ENCODE measurements around the gene CCDC85C. TPM values are rescaled to one million over a fixed set of nuclear protein-coding genes. Genes with fewer than 3 reads are reported as not detected.

Gene CCDC85C
- total and polyA plus RNA-seq, 2 of the 4 experiments (the other 2 are of a cell fraction): 16.0 to 19.0 TPM

GRCh38 chr14:99651953-99652746 lies 48.1 kb upstream of the CCDC85C start:
- BruUV-seq (replicated peaks): no TSS peak
- Histone ChIP-seq H3K18ac (ENCODE audit: low read depth, low read length) (no peak overlapping the region), H2AK9ac (replicated peaks; ENCODE audit: low read depth, low read length, poor library complexity) (peak overlapping the region; percentile 42), H3K9ac (ENCODE audit: low read depth, low read length) (no peak overlapping the region), H3K4me1 (ENCODE audit: control insufficient read depth, insufficient read depth, low read length) (no peaks in the 10 kb centered on the region; the same call in 1 of the 2 replicates), H3K23ac (ENCODE audit: low read depth, low read length) (no peak overlapping the region), H3K4me2 (ENCODE audit: low read depth, low read length) (no peak overlapping the region), H4K5ac (ENCODE audit: low read depth, low read length) (no peak overlapping the region), H4K91ac (ENCODE audit: insufficient read depth, low read depth, low read length) (no peak overlapping the region), H3K56ac (ENCODE audit: extremely low read depth, insufficient read depth, low read length) (no peak overlapping the region), H3K27ac (ENCODE audit: insufficient read depth, low read length) (no peak overlapping the region), H2AK5ac (ENCODE audit: low read depth, low read length) (no peak overlapping the region), H3K79me1 (ENCODE audit: low read depth in 1 of 2, low read length in 2 of 2) (no peaks in the 10 kb centered on the region), H3K27me3 (ENCODE audit: control insufficient read depth, insufficient read depth, low read length) (peaks cover 4% of the 10 kb centered on the region; the same call in 1 of the 2 replicates), H3K9me1 (ENCODE audit: insufficient read depth, low read length) (peaks cover 5% of the 10 kb centered on the region; the same call in 1 of the 2 replicates), H3K14ac (replicated peaks; ENCODE audit: low read depth, low read length) (no peak overlapping the region), H3K36me3 (ENCODE audit: control insufficient read depth, insufficient read depth, low read length) (no peaks in the 10 kb centered on the region), H4K20me1 (ENCODE audit: insufficient read depth, low read length) (no peaks in the 10 kb centered on the region), H2BK120ac (ENCODE audit: low read depth, low read length) (no peak overlapping the region), H3K4ac (ENCODE audit: low read depth, low read length) (no peak overlapping the region), H3K4me3 (ENCODE audit: insufficient read depth, low read depth, low read length) (no peak overlapping the region), H2BK15ac (ENCODE audit: low read depth, low read length) (no peak overlapping the region), H2BK5ac (ENCODE audit: low read depth, low read length, poor library complexity, severe bottlenecking) (no peak overlapping the region), H4K8ac (ENCODE audit: low read depth in 2 of 2, low read length in 2 of 2) (no peak overlapping the region), H2BK20ac (ENCODE audit: low read depth, low read length) (no peak overlapping the region), H2AFZ (replicated peaks; ENCODE audit: low read length, poor library complexity) (no peak overlapping the region), H3K9me3 (ENCODE audit: control insufficient read depth, insufficient read depth, low read length) (no peaks in the 10 kb centered on the region)
- no peak for TF ChIP-seq NFE2L2 (IDR thresholded peaks at IDR 0.05; ENCODE audit: low read depth, low read length)
- TF ChIP-seq CHD1 (IDR thresholded peaks at IDR 0.05; ENCODE audit: low read depth, low read length): no peak
- no peak for TF ChIP-seq RCOR1 (IDR thresholded peaks at IDR 0.05; ENCODE audit: insufficient replicate concordance, low read length)
- TF ChIP-seq RAD21 (IDR thresholded peaks at IDR 0.05; ENCODE audit: low read length): no peak
- no peak for TF ChIP-seq MAZ (IDR thresholded peaks at IDR 0.05; ENCODE audit: borderline replicate concordance, low read depth, low read length)
- TF ChIP-seq ELK1 (IDR thresholded peaks at IDR 0.05; ENCODE audit: borderline replicate concordance, low read depth, low read length): no peak
- TF ChIP-seq MAFK (IDR thresholded peaks at IDR 0.05; ENCODE audit: low read depth, low read length): no peak
- TF ChIP-seq SMC3 (IDR thresholded peaks at IDR 0.05; ENCODE audit: low read depth, low read length): no peak
- no peak for TF ChIP-seq CTCF (conservative IDR thresholded peaks at IDR 0.05; ENCODE audit: low read depth, low read length)
- TF ChIP-seq MXI1 (IDR thresholded peaks at IDR 0.05; ENCODE audit: borderline replicate concordance, low read depth, low read length): no peak
- TF ChIP-seq POLR2A (IDR thresholded peaks at IDR 0.05; ENCODE audit: low read depth, low read length): no peak
- dilution Hi-C loops (cut with HindIII; ENCODE audit: low sequenced_read_pairs, unreplicated experiment): no loop called here
- no peak for DNase-seq
- POLR2A ChIA-PET (ENCODE audit: unreplicated experiment): no interaction called here
- ATAC-seq (ENCODE audit: low read depth): no peak
- in situ Hi-C loops (cut with MboI; ENCODE audit: low sequenced_read_pairs): no loop called here
- intact Hi-C loops (cut with micrococcal nuclease): no loop called here
- WGBS, 2 experiments (ENCODE audit: extremely low coverage in 2 of 2, insufficient read length in 1 of 2): 96% methylated on average over 16 of the region's 32 CpGs; no CpG with 5 or more reads in 1 of the 2 experiments
- CTCF ChIA-PET: no interaction called here
